NCI-H2227 treated with DMSO at 0.1 percent for 48 hours (cell line): ENCODE results near the gene IL17RE.

Experiments used
- DNase-seq: peaks from one replicate; lab custom pipeline; 2025; lab: John Stamatoyannopoulos, UW

The IL17RE gene

GRCh38 chr3:9951962-9952805 is 49.5 kb downstream of the IL17RE start, which contains the start of gene PRRT3:
Gene PRRT3, minus strand, starts transcription at chr3:9952408. Its CDS starts 2,293 bp downstream, at chr3:9950115.
- no peak for DNase-seq

GRCh38 chr3:9955067-9955502 is 52.4 kb downstream of the IL17RE start:
- no peak for DNase-seq

DNA sequence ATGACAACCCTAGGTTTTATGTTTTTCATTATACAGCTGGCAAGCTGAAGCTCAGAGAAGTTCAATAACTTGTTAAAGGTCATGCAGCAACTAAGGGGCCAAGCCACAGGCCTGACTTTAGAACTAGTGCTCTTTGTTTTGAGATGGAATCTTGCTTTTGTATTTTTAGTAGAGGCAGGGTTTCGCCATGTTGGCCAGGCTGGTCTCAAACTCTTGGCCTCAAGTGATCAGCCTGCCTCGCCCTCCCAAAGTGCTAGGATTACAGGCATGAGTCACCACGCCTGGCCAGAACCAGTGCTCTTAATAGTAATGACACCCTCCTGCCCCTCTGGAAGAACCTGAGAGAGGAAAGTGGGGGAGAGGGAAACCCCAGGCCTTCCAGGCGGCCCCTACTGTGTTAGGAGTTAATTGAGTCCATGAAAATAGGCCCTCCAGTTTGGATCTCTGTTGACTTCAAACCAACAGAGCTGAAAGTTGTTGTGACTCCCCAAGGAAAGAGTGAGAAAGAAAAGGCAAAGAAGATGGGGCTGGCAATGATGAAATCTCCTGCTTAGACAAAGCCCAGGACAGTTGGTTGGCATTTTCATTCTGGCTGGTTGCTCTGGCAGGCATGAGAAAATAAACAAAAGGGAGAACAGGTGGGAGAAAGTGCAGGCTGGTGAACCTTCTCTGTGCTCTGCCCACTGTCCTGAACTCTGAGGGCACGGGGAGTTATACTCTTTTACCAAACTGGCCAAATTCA is 53.1 kb downstream of the IL17RE start:
- no peak for DNase-seq

DNA sequence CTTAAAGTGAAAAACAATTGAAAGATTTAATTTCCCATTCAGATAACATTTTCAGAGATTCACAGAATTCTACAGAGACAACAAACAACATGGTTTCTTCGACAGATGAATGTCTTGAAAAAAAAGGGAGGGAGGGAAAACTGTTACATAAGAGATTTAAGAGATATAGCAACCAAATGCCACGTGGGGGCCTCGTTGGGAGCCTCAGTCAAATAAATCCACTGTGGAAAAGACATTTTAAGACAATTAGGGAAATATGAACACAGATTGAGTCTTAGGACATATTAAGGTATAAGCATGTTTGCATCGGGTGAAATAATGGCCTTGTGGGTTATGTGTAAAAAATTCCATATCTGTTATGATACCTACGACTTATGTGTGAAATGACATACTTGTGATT is 54.6 kb downstream of the IL17RE start:
- peak; percentile 3 for DNase-seq

GRCh38 chr3:9965200-9965875 is 62.7 kb downstream of the IL17RE start:
- DNase-seq = no peak
